Stimulated activated CD4-positive, alpha-beta T cell treated with anti-CD3 and anti-CD28 coated beads, Interleukin-4, amount 100 ng/mL, for 4 hours (primary cell): Measurements from ENCODE around the gene SLC9A5.

ENCODE experiments used
- DNase-seq, 2 experiments: peaks; one replicate each; pipeline ENCODE4 v3.0.0-alpha.2; 2020

The SLC9A5 gene

DNA sequence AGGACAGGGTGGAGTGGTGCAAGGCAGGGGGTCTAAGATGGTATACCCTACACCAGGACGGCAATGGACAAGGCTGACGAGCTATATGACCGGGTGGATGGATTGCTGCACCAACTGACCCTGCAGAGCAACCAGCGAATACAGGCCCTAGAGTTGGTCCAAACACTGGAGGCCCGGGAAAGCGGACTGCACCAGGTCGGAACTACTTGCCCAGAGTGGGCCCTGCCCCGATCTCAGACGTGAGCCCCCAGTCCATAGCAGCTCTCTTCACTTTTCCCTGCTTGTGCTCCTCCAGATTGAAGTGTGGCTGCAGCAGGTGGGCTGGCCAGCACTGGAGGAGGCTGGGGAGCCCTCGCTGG, 33.6 kb downstream of the SLC9A5 start:
- DNase-seq: no peak

DNA sequence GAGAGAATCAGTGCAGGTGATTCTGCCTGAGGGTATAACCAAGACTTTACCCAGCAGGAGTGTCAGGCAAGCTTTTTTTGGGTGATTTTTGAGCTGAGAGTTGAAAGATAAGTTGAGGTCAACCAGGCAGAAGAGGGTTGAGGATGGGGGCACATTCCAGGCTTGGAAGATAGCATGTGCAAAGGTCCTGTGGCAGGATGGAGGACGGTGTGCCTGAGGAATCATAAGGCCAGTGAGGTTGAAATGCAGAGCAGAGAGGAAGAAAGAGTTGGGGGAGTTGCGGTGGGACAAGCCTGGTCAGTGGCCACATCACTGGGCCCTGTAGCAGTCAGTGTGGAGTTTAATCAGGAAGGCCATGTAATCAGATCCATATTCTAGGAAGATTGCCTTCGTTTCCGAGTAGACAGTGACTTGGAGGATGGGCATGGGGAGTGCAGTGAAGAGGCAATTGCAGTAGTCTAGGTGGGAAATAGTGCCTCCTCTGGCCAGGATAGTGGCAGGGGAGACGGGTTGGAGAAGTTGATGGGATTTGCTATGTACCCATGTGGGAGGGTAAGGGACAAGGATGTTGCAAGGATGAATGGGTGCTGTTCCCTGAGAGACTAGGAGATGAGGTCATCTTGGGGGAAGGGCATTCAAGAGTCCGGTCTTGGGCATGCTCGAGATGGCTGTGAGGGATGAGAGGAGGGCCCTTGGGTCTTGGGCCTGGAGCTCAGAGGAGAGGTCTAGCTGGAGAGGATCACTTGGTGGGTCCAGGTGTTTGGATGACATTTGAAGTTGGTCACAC, 34.5 kb downstream of the SLC9A5 start:
- no peak for DNase-seq

DNA sequence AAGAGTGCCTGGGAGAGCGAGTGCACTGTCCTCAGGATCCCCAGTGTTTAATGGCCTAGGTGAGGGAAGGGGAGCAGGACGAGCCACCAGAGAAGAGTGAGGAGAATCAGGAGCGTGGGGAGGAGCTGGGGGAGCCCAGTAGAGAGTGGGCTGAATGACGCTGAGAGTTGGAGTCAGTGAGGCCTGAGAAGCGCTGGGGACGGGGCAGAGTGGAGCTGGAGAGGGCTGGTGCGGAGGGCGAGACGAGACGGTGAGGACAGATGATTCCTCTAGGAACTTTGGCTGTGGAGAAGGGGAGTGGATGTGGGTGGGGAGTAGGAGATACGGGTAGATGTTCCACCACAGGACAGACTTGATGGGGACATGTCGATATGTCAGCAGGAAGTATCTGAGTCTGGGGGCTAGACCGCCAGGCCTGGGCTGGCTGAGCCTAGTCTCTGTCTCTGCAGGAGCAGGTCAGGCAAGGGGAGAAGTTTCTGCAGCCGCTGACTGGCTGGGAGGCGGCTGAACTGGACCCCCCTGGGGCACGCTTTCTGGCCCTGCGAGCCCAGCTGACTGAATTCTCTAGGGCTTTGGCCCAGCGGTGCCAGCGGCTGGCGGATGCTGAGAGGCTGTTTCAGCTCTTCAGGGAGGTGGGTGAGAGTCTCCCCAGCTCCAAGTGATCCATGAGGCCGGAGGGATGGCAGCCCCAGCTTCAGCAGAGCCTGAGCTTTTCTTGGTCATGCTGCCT, 35.2 kb downstream of the SLC9A5 start:
- no peak for DNase-seq

DNA sequence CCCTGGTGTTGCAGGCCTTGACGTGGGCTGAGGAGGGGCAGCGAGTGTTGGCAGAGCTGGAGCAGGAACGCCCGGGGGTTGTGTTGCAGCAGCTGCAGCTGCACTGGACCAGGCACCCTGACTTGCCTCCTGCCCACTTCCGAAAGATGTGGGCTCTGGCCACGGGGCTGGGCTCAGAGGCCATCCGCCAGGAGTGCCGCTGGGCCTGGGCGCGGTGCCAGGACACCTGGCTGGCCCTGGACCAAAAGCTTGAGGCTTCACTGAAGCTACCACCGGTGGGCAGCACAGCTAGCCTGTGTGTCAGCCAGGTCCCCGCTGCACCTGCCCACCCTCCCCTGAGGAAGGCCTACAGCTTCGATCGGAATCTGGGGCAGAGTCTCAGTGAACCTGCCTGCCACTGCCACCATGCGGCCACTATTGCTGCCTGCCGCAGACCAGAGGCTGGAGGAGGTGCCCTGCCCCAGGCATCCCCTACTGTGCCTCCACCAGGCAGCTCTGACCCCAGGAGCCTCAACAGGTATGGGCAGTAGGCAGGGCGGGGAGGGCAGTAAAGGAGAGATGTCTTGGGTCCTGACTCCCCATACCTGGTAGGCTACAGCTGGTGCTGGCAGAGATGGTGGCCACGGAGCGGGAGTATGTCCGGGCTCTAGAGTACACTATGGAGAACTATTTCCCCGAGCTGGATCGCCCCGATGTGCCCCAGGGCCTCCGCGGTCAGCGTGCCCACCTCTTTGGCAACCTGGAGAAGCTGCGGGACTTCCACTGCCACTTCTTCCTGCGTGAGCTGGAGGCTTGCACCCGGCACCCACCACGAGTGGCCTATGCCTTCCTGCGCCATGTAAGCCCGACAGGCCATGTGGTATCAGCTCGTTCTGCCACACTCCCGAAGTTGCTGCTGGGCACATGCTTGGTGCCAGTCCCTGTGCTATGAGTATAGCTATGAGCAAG, 36.2 kb downstream of the SLC9A5 start:
- DNase-seq: no peak

DNA sequence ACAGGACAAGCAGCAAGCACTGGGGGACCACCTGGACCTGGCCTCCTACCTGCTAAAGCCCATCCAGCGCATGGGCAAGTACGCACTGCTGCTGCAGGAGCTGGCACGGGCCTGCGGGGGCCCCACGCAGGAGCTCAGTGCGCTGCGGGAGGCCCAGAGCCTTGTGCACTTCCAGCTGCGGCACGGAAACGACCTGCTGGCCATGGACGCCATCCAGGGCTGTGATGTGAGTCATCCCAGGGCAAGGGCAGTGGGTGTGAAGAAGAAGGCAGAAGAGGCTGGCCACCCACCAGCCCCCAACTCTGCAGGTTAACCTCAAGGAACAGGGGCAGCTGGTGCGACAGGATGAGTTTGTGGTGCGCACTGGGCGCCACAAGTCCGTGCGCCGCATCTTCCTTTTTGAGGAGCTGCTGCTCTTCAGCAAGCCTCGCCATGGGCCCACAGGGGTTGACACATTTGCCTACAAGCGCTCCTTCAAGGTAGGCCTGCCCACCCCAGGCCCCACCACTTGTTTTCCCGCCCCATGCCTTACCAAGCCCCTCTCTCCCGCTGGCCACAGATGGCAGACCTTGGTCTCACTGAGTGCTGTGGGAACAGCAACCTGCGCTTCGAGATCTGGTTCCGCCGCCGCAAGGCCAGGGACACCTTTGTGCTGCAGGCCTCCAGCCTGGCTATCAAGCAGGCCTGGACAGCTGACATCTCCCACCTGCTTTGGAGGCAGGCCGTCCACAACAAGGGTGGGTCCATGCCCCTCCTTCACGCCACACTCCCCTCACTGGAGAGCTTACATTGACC, 37.9 kb downstream of the SLC9A5 start:
- no peak for DNase-seq

DNA sequence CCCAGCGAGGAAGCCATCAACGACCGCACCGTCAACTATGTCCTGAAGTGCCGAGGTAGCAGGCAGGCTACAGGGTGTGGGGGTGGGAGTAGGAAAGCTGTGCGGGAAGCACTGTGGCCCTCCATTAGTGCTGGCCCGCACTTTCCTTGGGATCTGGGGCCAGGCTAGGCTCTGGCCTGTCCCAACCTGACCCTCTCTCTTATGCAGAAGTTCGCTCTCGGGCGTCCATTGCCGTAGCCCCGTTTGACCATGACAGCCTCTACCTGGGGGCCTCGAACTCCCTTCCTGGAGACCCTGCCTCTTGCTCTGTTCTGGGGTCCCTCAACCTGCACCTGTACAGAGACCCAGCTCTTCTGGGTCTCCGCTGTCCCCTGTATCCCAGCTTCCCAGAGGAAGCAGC, 39.2 kb downstream of the SLC9A5 start:
- DNase-seq: no peak

DNA sequence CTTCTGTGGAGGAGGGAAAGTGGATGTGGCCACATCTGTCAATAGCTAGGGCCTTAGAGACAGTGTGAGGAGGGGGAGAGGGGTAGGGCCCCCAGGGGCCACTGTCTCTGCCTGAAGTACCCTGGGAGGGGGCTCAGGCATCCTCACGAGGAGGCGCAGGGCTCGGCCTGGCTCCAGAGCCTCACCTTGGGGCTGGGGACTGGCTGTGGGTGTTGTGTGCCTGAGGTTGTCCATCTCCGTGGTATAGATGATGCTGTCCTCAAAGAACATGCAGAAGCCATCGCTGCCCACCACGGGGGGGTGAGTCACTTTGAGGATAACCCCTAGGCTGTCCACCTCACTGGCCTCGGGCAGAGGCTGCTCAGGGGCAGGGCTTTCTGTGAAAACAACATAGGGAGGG, 42.7 kb downstream of the SLC9A5 start:
- DNase-seq: no peak

DNA sequence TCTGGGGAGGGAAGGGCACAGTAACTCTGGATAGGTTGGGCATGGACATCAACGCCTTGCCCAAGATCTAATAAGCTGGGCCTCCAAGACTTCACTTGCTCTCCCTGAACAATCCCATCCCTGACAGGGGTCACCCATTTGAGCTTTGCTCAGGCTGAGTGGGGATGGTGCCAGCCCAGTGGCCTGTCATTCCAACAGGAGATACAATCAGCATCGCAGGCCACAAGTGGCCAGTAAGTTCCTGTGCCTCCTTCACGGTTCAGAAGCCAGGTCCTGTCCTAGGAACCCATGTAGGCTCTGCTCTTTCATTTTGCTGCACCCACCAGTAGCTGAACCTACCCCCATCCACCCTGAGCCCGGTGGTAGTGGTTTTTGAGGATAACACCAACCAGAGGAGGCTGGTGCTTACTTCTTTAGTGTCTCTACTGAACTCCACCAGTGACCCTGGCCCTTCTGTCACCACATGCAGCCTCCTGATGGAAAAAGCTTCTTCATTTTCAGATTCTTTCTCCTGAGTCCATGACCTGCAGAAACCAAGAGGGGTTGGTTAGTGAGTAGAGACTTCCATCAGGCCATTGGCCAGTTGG, 45.5 kb downstream of the SLC9A5 start:
- no peak for DNase-seq

DNA sequence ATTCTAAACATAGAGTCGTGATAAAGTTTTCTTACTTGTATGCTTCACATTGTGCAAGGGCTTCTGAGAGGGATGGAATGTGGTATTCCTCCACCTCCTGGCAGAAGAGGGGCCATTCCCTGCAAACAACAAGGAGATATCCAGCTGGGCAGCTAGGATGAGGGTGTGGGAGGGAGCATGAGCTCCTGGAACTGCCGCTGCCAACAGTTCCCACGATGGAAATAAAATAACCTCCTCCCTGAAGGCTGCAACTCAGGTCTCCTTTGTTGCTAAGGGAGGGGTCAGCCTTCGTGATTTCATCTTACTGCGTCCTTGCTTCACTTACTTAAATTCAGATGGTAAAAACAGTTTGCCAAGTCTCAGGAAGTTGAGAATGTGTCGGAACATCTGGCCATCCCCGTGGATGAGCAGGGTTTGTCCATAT, 46.2 kb downstream of the SLC9A5 start:
- DNase-seq: no peak

DNA sequence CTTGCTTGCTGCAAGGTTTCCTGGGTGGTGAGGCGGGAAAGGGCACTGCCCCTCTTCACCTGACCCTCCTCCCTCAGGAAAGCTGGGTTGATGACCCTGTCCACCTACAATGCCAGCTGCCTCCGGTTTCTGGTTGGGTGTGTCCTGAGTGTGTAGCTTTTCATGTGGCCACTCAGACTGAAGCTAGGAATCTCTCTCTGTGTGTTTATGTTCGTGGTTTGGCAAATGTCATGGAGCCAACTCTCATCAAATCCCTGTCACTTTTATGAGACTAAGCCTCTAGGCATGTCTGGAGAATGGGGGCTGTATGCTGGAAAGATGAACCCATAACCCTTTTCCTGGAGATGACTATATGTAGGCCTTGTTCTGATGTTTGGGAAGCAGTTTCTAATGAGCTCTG, 47.6 kb downstream of the SLC9A5 start:
- DNase-seq: no peak

DNA sequence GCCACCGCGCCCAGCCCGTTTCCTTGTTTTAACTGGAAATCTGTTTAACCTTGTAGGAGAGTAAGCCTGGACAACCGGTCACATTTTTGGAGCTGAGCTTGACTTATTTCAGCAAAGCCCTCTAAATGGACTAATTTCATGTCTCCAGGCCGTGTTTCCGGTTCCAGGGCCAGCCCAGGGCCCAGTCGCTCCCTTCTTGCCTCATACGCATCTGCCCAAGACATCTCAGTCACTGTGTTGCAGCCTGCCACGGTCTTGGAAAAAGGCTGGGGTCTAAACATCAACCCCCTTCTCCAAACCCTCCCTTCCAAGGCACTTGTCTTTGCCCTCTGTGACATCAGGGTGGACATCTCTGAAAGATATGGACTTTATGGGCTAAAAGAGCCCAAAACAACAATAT, 49.5 kb downstream of the SLC9A5 start:
- DNase-seq: no peak

DNA sequence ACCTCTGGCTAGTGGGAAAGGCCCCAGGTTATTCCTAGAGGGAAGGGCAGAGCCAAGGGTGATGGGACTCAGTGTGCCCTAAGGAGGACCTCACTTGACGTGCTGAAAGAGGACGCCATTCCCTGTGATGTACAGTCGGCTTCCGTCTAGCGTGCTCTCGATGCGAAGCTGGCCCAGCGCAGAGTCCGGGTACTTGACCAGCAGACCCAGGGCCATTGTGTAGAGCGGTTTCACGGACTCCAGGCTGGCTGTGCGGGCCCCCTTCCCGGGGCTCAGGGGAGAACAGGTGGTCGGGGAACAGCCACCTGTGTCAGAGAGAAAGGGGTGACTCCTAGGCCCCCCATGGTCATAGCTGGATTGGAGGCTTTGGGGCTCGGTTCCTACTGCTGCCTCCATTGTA, 50.5 kb downstream of the SLC9A5 start:
- DNase-seq: no peak

DNA sequence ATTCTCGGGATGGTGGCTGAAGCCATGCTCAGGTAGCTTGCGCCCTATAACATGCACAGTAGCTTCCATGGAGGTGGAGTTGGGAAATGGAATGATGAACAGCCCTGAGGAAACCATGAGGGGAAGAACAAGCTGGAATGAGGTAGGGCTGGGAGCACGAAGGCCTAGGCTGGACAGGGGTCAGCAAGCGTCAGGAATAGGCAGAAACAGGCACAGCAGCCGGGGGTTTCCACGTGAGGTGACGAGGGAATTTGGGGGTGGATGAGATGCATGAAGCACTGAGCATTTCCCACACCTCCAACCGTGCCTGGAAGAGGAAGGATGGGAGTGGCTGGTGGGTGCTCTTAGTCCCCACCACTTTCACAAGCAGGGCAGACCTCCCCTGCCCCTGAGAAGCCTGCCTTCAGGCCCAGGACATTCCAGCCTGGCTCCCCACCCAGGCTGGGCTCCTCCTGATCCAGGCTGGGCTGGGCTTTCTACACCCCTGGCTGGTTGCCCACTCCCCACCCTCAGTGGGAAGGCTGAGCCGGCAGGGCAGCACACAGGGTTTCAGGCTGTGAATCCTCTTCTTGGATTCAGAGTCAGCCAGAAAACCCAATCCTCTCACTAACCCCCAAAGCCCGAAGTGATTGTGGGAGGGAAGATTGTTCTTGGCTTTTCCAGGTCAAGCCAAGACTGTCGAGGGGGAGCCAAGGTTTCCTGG, 52.5 kb downstream of the SLC9A5 start:
- DNase-seq: no peak

DNA sequence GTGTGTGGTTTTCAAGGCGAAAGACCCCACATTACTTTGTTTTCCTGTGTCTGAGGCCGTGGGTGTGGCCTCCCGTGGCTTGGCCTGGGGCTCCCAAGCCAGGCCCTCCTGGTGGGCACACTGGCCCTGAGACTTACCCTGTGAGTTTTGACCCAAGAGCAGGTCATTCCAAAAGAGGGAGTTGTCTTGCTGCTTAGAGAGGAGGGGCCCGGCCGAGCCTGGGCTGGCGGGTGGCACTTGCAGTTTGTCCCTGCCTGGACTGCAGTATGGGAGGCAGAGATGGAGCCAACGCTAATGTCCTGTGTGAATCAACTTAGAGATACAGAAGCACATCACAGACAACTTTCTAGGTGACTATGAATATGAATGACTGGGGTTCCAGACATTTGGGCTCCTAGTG, 53.3 kb downstream of the SLC9A5 start:
- DNase-seq: no peak

DNA sequence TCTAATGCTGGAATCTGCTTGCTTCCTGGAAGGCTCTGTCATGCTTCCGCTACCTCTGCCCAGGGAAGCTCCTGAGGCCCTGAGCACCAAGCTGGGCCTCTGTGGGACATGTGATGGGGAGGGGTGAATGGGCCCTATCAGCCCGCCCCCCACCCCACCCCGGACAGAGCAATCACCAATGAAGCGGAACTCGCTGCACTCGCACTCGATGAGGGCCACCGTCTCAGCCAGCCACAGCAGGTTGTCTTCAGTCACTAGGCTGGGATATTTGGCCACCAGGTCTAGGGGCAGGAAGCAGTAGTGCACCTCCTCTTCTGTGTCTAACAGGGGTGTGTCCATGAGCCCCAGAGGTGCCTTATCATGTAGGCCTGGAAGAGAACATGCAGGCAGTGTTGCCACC, 54.2 kb downstream of the SLC9A5 start:
- DNase-seq: no peak

DNA sequence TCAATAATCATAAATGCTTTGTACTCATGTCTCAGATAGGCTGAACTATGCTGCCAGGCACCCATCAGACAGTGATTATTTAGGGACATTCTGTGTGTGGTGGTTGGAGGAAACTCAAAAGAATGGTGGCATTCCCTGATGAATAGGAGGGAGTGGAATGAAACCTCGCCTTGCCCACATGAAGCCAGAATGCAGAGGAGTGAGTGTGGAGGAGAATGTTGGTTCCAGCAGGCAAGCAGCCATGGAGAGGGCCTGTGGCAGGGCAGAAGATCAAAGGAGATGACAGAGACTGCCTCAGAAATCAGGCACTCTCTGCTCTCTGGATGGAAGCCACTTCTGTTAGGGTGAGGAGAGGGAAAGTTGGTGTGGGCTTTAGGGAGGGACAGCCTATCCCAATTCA, 55.2 kb downstream of the SLC9A5 start:
- DNase-seq: no peak

DNA sequence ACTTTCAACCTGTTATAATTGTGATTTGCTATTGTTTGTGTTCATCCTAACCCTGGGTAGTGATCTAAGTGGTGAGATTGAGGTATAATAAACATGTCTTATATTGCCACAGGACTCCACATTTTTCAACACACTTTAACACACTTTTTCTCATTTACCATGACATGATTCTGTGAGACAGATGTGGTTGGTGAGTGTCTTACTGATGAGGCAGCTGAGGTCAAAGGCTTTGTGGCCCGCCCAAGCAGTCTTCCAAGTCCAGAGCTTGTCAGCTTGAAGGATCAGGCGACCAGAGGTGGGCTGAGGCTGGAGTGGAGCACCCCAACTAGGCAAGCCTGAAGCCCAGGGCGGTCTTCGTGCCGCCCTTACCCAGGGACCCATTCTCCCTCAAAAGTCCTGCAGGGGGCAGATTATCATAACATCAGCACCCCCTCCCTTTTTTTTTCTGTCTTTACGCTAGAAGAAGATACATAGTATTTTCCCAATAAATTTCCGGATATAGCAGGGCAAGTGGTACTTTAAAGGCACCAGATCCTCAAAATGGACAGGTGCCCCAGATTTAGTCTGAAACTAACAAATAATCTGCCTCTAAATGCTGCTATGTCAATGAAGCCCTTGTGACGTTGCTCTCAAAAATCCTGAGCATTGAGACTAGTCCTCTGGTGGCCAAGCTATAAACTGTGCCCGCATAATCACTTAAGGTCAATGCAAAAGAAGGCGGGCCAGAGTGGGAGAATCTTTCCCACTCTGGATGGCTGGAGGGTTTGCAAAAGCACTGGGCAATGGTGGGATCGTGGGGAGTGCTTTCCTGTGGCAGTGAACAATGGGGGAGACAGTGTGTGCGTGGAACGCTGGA, 56.7 kb downstream of the SLC9A5 start:
- no peak for DNase-seq

DNA sequence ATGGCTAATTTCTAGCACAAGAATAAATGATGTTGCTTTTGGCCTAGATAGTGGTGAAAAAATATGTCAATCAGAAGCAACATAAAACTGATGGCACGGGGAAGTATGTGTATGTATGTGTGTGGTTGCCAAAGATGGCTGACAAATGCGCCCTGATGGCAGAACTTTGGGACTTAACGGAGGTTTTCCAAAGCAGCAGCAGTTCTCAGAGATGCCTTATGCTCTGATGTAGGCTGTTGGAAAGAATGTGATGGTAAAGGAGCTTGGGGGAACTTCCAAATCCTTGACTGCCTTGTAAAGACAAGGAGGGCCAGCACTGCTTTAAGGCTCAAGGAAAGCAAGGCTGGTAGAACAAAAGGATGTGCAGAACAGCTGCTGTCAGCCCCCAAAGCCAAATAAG, 61.8 kb downstream of the SLC9A5 start:
- DNase-seq: no peak

DNA sequence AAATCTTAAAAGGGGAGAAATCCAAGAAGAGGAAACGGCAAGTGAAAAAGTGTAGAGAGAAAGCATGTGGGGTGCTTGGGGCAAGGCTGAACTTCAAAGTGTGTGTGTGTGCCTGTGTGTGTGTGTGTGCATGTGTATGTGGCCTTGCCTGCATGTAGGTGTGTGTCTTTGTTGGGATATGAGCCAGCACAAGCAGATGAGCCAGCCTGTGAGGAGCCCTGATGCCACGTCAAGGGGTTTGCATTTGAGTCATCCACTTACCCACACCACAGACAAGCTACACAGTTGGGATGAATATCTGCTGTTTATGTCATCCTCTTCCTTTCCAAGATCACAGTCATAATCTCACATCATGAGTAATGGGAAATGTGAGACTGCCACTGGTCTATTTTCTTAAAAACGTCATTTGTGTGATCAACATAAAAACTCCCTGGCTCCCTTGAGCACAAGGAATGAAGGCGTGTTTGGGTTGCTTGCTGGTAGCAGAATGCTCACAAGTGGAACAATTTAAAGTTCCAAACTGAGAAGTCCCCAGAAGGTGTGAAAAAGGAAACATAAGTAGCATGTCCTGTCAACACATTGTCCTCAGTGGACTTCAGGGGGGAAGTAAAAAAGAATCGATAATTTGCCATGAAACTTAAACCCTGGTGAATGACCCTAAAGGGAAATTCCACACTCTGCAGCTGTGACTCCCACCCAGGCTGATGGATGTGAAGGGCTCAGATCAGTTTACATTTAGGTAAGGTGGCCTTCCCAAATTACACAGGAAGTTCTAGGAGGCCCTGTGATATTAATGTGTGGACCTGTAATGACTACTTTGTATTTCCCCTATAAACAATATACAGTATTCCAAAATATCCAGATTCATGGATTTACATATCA, 63.1 kb downstream of the SLC9A5 start:
- DNase-seq: peak; percentile 71 to 80

DNA sequence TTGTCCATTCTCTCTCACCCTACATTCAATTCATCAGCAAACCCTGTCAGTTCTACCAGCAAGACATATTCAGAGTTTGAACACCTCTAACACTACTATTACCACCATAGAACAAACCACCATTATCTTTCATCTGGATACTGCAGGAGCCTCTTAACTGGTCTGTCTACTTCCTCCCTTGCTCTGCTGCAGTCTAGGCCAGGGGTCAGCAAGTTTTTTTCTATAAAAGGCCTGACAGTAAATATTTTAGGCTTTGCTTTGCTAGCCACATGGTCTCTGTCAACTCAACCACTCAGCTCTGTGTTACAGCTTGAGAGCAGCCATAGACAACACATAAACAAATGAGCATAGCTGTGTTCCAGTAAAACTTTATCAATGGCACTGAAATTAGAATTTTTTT, 63.9 kb downstream of the SLC9A5 start:
- DNase-seq: no peak
